GM12801 (cell line): Measurements from ENCODE around the gene TPRG1L.

Experiments used
- CTCF ChIP-seq: IDR thresholded peaks from one replicate; pipeline ENCODE4 v1.5.1; 2011; ENCODE audit warnings: control low read depth; ENCODE audit not compliant: insufficient read length; ENCODE audit errors: extremely low read depth

Gene TPRG1L

GRCh38 chr1:3608154-3608553 is 16.7 kb upstream of the TPRG1L start:
- TF ChIP-seq CTCF: no peak

- no peak for TF ChIP-seq CTCF
These were observed 15.6 kb upstream of the TPRG1L start for GRCh38 chr1:3609016-3609768.

GRCh38 chr1:3609769-3610526 is 14.9 kb upstream of the TPRG1L start:
- no peak for TF ChIP-seq CTCF

GRCh38 chr1:3610527-3611169 is 14.2 kb upstream of the TPRG1L start:
- no peak for TF ChIP-seq CTCF

- no peak for TF ChIP-seq CTCF
These were observed 13.4 kb upstream of the TPRG1L start, which contains the start of gene MEGF6 for GRCh38 chr1:3611170-3612019. Gene MEGF6 (minus strand): TSS chr1:3611508. CDS start chr1:3611268, 240 bp downstream.

- TF ChIP-seq CTCF: no peak
These were observed 12.7 kb upstream of the TPRG1L start for GRCh38 chr1:3612123-3612522.
